Ishikawa (cell line): ENCODE measurements around the gene CFAP61.

Experiments
- CEBPB ChIP-seq: IDR thresholded peaks from 2 replicates; pipeline ENCODE4 v1.6.1; 2012
- CREB1 ChIP-seq: IDR thresholded peaks from 2 replicates; pipeline ENCODE4 v1.6.1; 2012; ENCODE audit warnings: low read depth
- EGR1 ChIP-seq: IDR thresholded peaks from 2 replicates; pipeline ENCODE4 v1.6.1; 2012
- EP300 ChIP-seq: IDR thresholded peaks from 2 replicates; pipeline ENCODE4 v1.6.1; 2012; ENCODE audit warnings: borderline replicate concordance
- FOXM1 ChIP-seq: IDR thresholded peaks from 2 replicates; pipeline ENCODE4 v1.6.1; 2012; ENCODE audit warnings: low read depth, borderline replicate concordance
- RAD21 ChIP-seq: IDR thresholded peaks from 2 replicates; pipeline ENCODE4 v1.6.1; 2012; ENCODE audit warnings: low read depth
- TAF1 ChIP-seq: IDR thresholded peaks from 2 replicates; pipeline ENCODE4 v1.6.1; 2012; ENCODE audit warnings: low read depth, mild to moderate bottlenecking
- TCF12 ChIP-seq: IDR thresholded peaks from 2 replicates; pipeline ENCODE4 v1.6.1; 2012; ENCODE audit warnings: low read depth
- TEAD4 ChIP-seq: IDR thresholded peaks from 2 replicates; pipeline ENCODE4 v1.6.1; 2012
- YY1 ChIP-seq: IDR thresholded peaks from 2 replicates; pipeline ENCODE4 v1.6.1; 2012; ENCODE audit warnings: low read depth
- ZBTB7A ChIP-seq: IDR thresholded peaks from 2 replicates; pipeline ENCODE4 v1.6.1; 2012; ENCODE audit warnings: low read depth
- TF ChIP-seq, protein P1 (sequence below): IDR thresholded peaks from 2 replicates; pipeline ENCODE4 v1.6.1; 2012; ENCODE audit warnings: low read depth, mild to moderate bottlenecking
- TF ChIP-seq, protein P2 (sequence below): IDR thresholded peaks from 2 replicates; pipeline ENCODE4 v1.6.1; 2012
- TF ChIP-seq, protein P3 (sequence below): IDR thresholded peaks from 2 replicates; pipeline ENCODE4 v1.6.1; 2012

DNA sequence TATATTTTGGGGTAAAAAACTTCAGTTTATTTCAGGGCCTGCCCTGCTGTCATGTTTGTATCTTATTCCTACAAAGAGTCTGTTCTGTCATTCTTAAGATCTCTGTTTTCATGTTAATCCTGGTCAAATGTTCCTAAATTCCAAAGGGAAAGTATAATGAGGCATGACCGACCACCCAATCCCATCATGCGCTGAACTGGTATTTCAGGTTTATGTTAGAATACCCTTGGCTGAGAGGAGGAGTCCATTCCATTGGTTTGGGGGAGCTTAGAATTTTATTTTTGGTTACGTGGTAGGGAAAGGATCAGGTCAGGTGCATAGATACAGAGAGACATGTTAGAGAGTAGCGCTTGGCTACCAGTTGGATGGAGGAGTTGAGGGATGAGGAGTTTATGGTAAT is 25.7 kb downstream of the CFAP61 start:
- TF ChIP-seq RAD21 (no peak), EP300 (no peak), CEBPB (no peak), ZBTB7A (no peak), TAF1 (no peak), TCF12 (no peak), TEAD4 (no peak), YY1 (no peak), CREB1 (no peak), FOXM1 (no peak), EGR1 (no peak)
- TF ChIP-seq, protein P1, sequence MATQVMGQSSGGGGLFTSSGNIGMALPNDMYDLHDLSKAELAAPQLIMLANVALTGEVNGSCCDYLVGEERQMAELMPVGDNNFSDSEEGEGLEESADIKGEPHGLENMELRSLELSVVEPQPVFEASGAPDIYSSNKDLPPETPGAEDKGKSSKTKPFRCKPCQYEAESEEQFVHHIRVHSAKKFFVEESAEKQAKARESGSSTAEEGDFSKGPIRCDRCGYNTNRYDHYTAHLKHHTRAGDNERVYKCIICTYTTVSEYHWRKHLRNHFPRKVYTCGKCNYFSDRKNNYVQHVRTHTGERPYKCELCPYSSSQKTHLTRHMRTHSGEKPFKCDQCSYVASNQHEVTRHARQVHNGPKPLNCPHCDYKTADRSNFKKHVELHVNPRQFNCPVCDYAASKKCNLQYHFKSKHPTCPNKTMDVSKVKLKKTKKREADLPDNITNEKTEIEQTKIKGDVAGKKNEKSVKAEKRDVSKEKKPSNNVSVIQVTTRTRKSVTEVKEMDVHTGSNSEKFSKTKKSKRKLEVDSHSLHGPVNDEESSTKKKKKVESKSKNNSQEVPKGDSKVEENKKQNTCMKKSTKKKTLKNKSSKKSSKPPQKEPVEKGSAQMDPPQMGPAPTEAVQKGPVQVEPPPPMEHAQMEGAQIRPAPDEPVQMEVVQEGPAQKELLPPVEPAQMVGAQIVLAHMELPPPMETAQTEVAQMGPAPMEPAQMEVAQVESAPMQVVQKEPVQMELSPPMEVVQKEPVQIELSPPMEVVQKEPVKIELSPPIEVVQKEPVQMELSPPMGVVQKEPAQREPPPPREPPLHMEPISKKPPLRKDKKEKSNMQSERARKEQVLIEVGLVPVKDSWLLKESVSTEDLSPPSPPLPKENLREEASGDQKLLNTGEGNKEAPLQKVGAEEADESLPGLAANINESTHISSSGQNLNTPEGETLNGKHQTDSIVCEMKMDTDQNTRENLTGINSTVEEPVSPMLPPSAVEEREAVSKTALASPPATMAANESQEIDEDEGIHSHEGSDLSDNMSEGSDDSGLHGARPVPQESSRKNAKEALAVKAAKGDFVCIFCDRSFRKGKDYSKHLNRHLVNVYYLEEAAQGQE, result no peak
- TF ChIP-seq, protein P2, sequence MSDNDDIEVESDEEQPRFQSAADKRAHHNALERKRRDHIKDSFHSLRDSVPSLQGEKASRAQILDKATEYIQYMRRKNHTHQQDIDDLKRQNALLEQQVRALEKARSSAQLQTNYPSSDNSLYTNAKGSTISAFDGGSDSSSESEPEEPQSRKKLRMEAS, result no peak
- TF ChIP-seq, protein P3, sequence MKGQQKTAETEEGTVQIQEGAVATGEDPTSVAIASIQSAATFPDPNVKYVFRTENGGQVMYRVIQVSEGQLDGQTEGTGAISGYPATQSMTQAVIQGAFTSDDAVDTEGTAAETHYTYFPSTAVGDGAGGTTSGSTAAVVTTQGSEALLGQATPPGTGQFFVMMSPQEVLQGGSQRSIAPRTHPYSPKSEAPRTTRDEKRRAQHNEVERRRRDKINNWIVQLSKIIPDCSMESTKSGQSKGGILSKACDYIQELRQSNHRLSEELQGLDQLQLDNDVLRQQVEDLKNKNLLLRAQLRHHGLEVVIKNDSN, result no peak
